ENCODE results near the gene MRPS31.
"Not testable (repeated sequence)": the region's sequence is repeated elsewhere in the genome, so short reads cannot be mapped to it uniquely, and the experiment has no call there.

MRPS31 gene

GRCh38 chr13:40749327-40749726 lies 21.7 kb downstream of the MRPS31 start:
- in situ Hi-C loops (cut with MboI; ENCODE audit: low pct_unique_long_range_greater_than_20kb, low sequenced_read_pairs, unreplicated experiment): no loop called here
- DNase-seq (ENCODE audit: low spot score): no peak
- no peak for TF ChIP-seq CTCF (IDR thresholded peaks at IDR 0.05; ENCODE audit: extremely low read depth, insufficient read depth, missing control alignments)

GRCh38 chr13:40735232-40735548 lies 35.8 kb downstream of the MRPS31 start:
- DNase-seq (ENCODE audit: low spot score); in situ Hi-C loops (cut with MboI; ENCODE audit: low pct_unique_long_range_greater_than_20kb, low sequenced_read_pairs, unreplicated experiment): not testable (repeated sequence)

GRCh38 chr13:40734536-40735231 lies 36.3 kb downstream of the MRPS31 start:
- in situ Hi-C loops (cut with MboI; ENCODE audit: low pct_unique_long_range_greater_than_20kb, low sequenced_read_pairs, unreplicated experiment); DNase-seq (ENCODE audit: low spot score): not testable (repeated sequence)

GRCh38 chr13:40732658-40733057 lies 38.3 kb downstream of the MRPS31 start:
- in situ Hi-C loops (cut with MboI; ENCODE audit: low pct_unique_long_range_greater_than_20kb, low sequenced_read_pairs, unreplicated experiment): no loop called here
- no peak for DNase-seq (ENCODE audit: low spot score)
- no peak for TF ChIP-seq CTCF (IDR thresholded peaks at IDR 0.05; ENCODE audit: extremely low read depth, insufficient read depth, missing control alignments)

- in situ Hi-C loops (cut with MboI; ENCODE audit: low pct_unique_long_range_greater_than_20kb, low sequenced_read_pairs, unreplicated experiment): no loop called here
- DNase-seq (ENCODE audit: low spot score): no peak
- no peak for TF ChIP-seq CTCF (IDR thresholded peaks at IDR 0.05; ENCODE audit: extremely low read depth, insufficient read depth, missing control alignments)
These were observed 42.4 kb downstream of the MRPS31 start for GRCh38 chr13:40728595-40728994.

- DNase-seq (ENCODE audit: low spot score); in situ Hi-C loops (cut with MboI; ENCODE audit: low pct_unique_long_range_greater_than_20kb, low sequenced_read_pairs, unreplicated experiment): not testable (repeated sequence)
These were observed 56.6 kb downstream of the MRPS31 start for GRCh38 chr13:40714433-40714832.

GRCh38 chr13:40706439-40706838 lies 64.6 kb downstream of the MRPS31 start:
- in situ Hi-C loops (cut with MboI; ENCODE audit: low pct_unique_long_range_greater_than_20kb, low sequenced_read_pairs, unreplicated experiment): no loop called here
- no peak for TF ChIP-seq CTCF (IDR thresholded peaks at IDR 0.05; ENCODE audit: extremely low read depth, insufficient read depth, missing control alignments)
- no peak for DNase-seq (ENCODE audit: low spot score)

GRCh38 chr13:40697711-40698110 lies 73.3 kb downstream of the MRPS31 start:
- no peak for TF ChIP-seq CTCF (IDR thresholded peaks at IDR 0.05; ENCODE audit: extremely low read depth, insufficient read depth, missing control alignments)
- DNase-seq (ENCODE audit: low spot score): no peak
- in situ Hi-C loops (cut with MboI; ENCODE audit: low pct_unique_long_range_greater_than_20kb, low sequenced_read_pairs, unreplicated experiment): loop anchor here (25.0 kb wide), 1 partner anchor 1010 kb away; no protein-coding TSS in a partner anchor

Data from GM13977 (cell line).